OCI-LY1 (cell line): ENCODE measurements around the gene SDK1.

Experiments
- H2AFZ ChIP-seq: fragments of 200-600 bp; sonication (generic), shearing (Covaris generic); 2 replicates; pipeline ENCODE4 v1.6.0; 2014; ENCODE audit warnings: antibody characterized with exemption, mild to moderate bottlenecking, low read length
- H3F3A ChIP-seq: fragments of 200-600 bp; sonication (generic), shearing (Covaris generic); 2 replicates; pipeline ENCODE4 v1.6.0; 2014; ENCODE audit warnings: mild to moderate bottlenecking, antibody characterized with exemption, low read length, moderate library complexity; ENCODE audit not compliant: insufficient read depth
- H3K27ac ChIP-seq: fragments of 200-600 bp; sonication (generic); 2 replicates; pipeline ENCODE4 v1.5.1; 2014; ENCODE audit warnings: low read length, mixed run types, mild to moderate bottlenecking, low read depth; ENCODE audit not compliant: poor library complexity, severe bottlenecking
- H3K27me3 ChIP-seq: fragments of 200-600 bp; sonication (generic); 2 replicates; pipeline ENCODE4 v1.6.0; 2014; ENCODE audit warnings: antibody characterized with exemption, mild to moderate bottlenecking, low read length, moderate library complexity; ENCODE audit not compliant: insufficient read depth
- H3K36me3 ChIP-seq: fragments of 200-600 bp; sonication (generic); 2 replicates; pipeline ENCODE4 v1.6.1; 2014; ENCODE audit warnings: mild to moderate bottlenecking, antibody characterized with exemption, low read length, moderate library complexity, mixed read lengths; ENCODE audit not compliant: insufficient read depth
- H3K4me1 ChIP-seq: fragments of 200-600 bp; sonication (generic); 2 replicates; pipeline ENCODE4 v1.5.1; 2014; ENCODE audit warnings: mild to moderate bottlenecking, low read length, moderate library complexity; ENCODE audit not compliant: insufficient read depth, severe bottlenecking
- H3K4me2 ChIP-seq: fragments of 200-600 bp; sonication (generic), shearing (Covaris generic); 2 replicates; pipeline ENCODE4 v1.6.1; 2014; ENCODE audit warnings: low read length
- H3K4me3 ChIP-seq: fragments of 200-600 bp; sonication (generic); 2 replicates; pipeline ENCODE4 v1.5.1; 2014; ENCODE audit warnings: low read length, low read depth, mild to moderate bottlenecking, mixed read lengths; ENCODE audit not compliant: poor library complexity, severe bottlenecking
- H3K79me2 ChIP-seq: fragments of 200-600 bp; shearing (Covaris generic); 2 replicates; pipeline ENCODE4 v1.6.1; 2016; ENCODE audit warnings: mixed run types, low read length, mixed read lengths; ENCODE audit not compliant: insufficient read depth
- H3K9ac ChIP-seq: fragments of 200-600 bp; sonication (generic), shearing (Covaris generic); 2 replicates; pipeline ENCODE4 v1.6.1; 2014; ENCODE audit warnings: mild to moderate bottlenecking, low read length, mixed read lengths
- H3K9me2 ChIP-seq: fragments of 200-600 bp; sonication (generic), shearing (Covaris generic); 2 replicates; pipeline ENCODE4 v1.6.1; 2014; ENCODE audit warnings: low read depth, mild to moderate bottlenecking, low read length, mixed read lengths
- H3K9me3 ChIP-seq: fragments of 200-600 bp; shearing (Covaris generic); 2 replicates; pipeline ENCODE4 v1.6.1; 2014; ENCODE audit warnings: low read length, mixed read lengths
- H4K20me1 ChIP-seq: fragments of 200-600 bp; sonication (generic), shearing (Covaris generic); 2 replicates; pipeline ENCODE4 v1.6.0; 2016; ENCODE audit warnings: mild to moderate bottlenecking, low read length; ENCODE audit not compliant: insufficient read depth
- CTCF ChIP-seq: fragments of 200-600 bp; sonication (generic), shearing (Covaris generic); IDR thresholded peaks from 2 replicates; pipeline ENCODE4 v1.5.1; 2017; ENCODE audit warnings: mild to moderate bottlenecking, antibody characterized with exemption, low read length, moderate library complexity, mixed read lengths
- EZH2 ChIP-seq: fragments of 200-600 bp; sonication (generic), shearing (Covaris generic); IDR thresholded peaks from 2 replicates; pipeline ENCODE4 v1.8.0; 2017; ENCODE audit warnings: borderline replicate concordance, mixed run types, mild to moderate bottlenecking, antibody characterized with exemption, low read length, moderate library complexity, mixed read lengths

The SDK1 gene

GRCh38 chr7:4169455-4169854, 868.4 kb downstream of the SDK1 start:
- no peak overlapping the region for H3K9ac ChIP-seq
- H3K4me1 ChIP-seq = no peaks in the 10 kb centered on the region
- no peak for TF ChIP-seq EZH2
- TF ChIP-seq CTCF = no peak
- no peak overlapping the region for H3K4me3 ChIP-seq
- no peaks in the 10 kb centered on the region for H4K20me1 ChIP-seq
- no peaks in the 10 kb centered on the region for H3K36me3 ChIP-seq
- no peak overlapping the region for H3K27ac ChIP-seq
- no peaks in the 10 kb centered on the region for H3K27me3 ChIP-seq
- H3K79me2 ChIP-seq = no peaks in the 10 kb centered on the region
- H2AFZ ChIP-seq = no peak overlapping the region
- no peak overlapping the region for H3K4me2 ChIP-seq
- no peaks in the 10 kb centered on the region for H3K9me3 ChIP-seq
- no peaks in the 10 kb centered on the region for H3F3A ChIP-seq
- H3K9me2 ChIP-seq = no peaks in the 10 kb centered on the region

- Histone ChIP-seq H3K79me2 (no peaks in the 10 kb centered on the region), H3K4me1 (no peaks in the 10 kb centered on the region), H3K36me3 (no peaks in the 10 kb centered on the region), H3K9ac (no peak overlapping the region), H3K9me3 (no peaks in the 10 kb centered on the region), H3K4me2 (no peak overlapping the region), H3K9me2 (no peaks in the 10 kb centered on the region), H4K20me1 (no peaks in the 10 kb centered on the region), H3K4me3 (no peak overlapping the region), H3K27me3 (no peaks in the 10 kb centered on the region), H3F3A (no peaks in the 10 kb centered on the region), H3K27ac (no peak overlapping the region), H2AFZ (no peak overlapping the region)
- TF ChIP-seq EZH2 (no peak), CTCF (no peak)
Observed at GRCh38 chr7:4170997-4171786, 870.1 kb downstream of the SDK1 start.

GRCh38 chr7:4172883-4173282, 871.8 kb downstream of the SDK1 start:
- Histone ChIP-seq H3F3A (no peaks in the 10 kb centered on the region), H3K36me3 (no peaks in the 10 kb centered on the region), H3K27me3 (no peaks in the 10 kb centered on the region), H3K4me1 (no peaks in the 10 kb centered on the region), H3K9ac (no peak overlapping the region), H3K27ac (no peak overlapping the region), H3K4me2 (no peak overlapping the region), H4K20me1 (no peaks in the 10 kb centered on the region), H3K9me3 (no peaks in the 10 kb centered on the region), H2AFZ (no peak overlapping the region), H3K9me2 (no peaks in the 10 kb centered on the region), H3K79me2 (no peaks in the 10 kb centered on the region), H3K4me3 (no peak overlapping the region)
- TF ChIP-seq CTCF = no peak
- TF ChIP-seq EZH2 = no peak
